GM23338 (cell line): ENCODE data around the gene RBM17.

Experiments used
- EZH2 ChIP-seq: fragments of 200-600 bp; sonication (generic); IDR thresholded peaks from one replicate; pipeline ENCODE4 v1.8.0; 2017; ENCODE audit warnings: antibody characterized with exemption, mild to moderate bottlenecking, low read depth; ENCODE audit not compliant: unreplicated experiment
- POLR2AphosphoS5 ChIP-seq: IDR thresholded peaks from 2 replicates; pipeline ENCODE4 v1.6.1; 2016; ENCODE audit warnings: antibody characterized with exemption, low read depth
- TF ChIP-seq, protein P1 (sequence below), 2 experiments: fragments of 200-600 bp in 1 of 2; sonication (generic) in 1 of 2; conservative IDR thresholded peaks; 2 replicates each; pipeline versions ENCODE4 v1.5.1 to v1.6.1; 2016 to 2017; ENCODE audit warnings: antibody characterized with exemption in 2 of 2, low read depth in 2 of 2, mild to moderate bottlenecking in 2 of 2, moderate library complexity in 1 of 2

DNA sequence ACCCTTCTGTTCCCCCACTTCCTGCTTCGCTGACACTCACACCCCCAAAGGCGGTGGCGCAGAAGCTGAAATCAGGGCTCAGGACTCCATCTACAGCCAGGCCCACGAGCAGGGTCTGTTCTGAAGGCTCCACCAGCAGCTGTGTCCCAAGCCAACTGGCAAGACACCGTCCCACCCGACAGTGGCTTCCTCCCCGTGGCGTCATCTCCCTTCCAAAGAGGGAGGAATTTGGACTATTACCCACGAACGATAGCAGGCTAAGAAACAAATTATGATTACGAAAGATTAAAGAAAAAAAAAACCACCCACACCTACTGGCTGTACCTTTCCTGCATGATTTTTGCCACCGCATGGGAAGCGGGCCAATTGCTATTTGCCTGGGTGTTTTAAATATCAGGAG is 54.3 kb downstream of the RBM17 start:
- TF ChIP-seq, protein P1, sequence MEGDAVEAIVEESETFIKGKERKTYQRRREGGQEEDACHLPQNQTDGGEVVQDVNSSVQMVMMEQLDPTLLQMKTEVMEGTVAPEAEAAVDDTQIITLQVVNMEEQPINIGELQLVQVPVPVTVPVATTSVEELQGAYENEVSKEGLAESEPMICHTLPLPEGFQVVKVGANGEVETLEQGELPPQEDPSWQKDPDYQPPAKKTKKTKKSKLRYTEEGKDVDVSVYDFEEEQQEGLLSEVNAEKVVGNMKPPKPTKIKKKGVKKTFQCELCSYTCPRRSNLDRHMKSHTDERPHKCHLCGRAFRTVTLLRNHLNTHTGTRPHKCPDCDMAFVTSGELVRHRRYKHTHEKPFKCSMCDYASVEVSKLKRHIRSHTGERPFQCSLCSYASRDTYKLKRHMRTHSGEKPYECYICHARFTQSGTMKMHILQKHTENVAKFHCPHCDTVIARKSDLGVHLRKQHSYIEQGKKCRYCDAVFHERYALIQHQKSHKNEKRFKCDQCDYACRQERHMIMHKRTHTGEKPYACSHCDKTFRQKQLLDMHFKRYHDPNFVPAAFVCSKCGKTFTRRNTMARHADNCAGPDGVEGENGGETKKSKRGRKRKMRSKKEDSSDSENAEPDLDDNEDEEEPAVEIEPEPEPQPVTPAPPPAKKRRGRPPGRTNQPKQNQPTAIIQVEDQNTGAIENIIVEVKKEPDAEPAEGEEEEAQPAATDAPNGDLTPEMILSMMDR (conservative IDR thresholded peaks at IDR 0.05; ENCODE audit: low read depth in 2 of 2), result no peak
- TF ChIP-seq EZH2, result no peak
- no peak for TF ChIP-seq POLR2AphosphoS5
